Thoracic aorta (tissue), 2 donors: Measurements from ENCODE around the gene DNAH3. TPM values are rescaled to one million over a fixed set of nuclear protein-coding genes. Genes with fewer than 3 reads are reported as not detected.
"Not testable (repeated sequence)": the region's sequence is repeated elsewhere in the genome, so short reads cannot be mapped to it uniquely, and the experiment has no call there.

Experiments used
- ATAC-seq: fragments of 150-250 bp; one replicate; pipeline ENCODE4 v1.8.0; 2017; ENCODE audit warnings: low read depth; ENCODE audit not compliant: insufficient number of reproducible peaks, low FRiP score
- DNase-seq: peaks from one replicate; pipeline ENCODE4 v3.0.0-alpha.2; 2020; ENCODE audit warnings: low spot score
- H3K27ac ChIP-seq, 2 donors: fragments of 200-600 bp; sonication (generic); 1 replicate in 1 of 2; 2 replicates in 1 of 2; pipeline ENCODE4 v1.5.1; 2016; ENCODE audit warnings: mild to moderate bottlenecking in 2 of 2, moderate library complexity in 2 of 2
- H3K27me3 ChIP-seq: fragments of 200-600 bp; sonication (generic); replicated peaks from 2 replicates; pipeline ENCODE4 v1.6.0; 2016; ENCODE audit warnings: mild to moderate bottlenecking; ENCODE audit not compliant: insufficient read depth
- H3K36me3 ChIP-seq: fragments of 200-600 bp; sonication (generic); one replicate; pipeline ENCODE4 v1.5.1; 2016
- H3K4me1 ChIP-seq, 2 donors: fragments of 200-600 bp; sonication (generic); 1 replicate in 1 of 2; 2 replicates in 1 of 2; pipeline versions ENCODE4 v1.5.1 to v1.6.0; 2016; ENCODE audit warnings: low read depth in 2 of 2, mild to moderate bottlenecking in 1 of 2; ENCODE audit not compliant: control insufficient read depth in 1 of 2
- H3K4me3 ChIP-seq: fragments of 200-600 bp; sonication (generic); 2 replicates; pipeline ENCODE4 v1.5.1; 2016; ENCODE audit warnings: mild to moderate bottlenecking
- H3K9me3 ChIP-seq: fragments of 200-600 bp; sonication (generic); 2 replicates; pipeline ENCODE4 v1.5.1; 2016
- CTCF ChIP-seq: fragments of 200-600 bp; sonication (generic); IDR thresholded peaks from one replicate; pipeline ENCODE4 v1.5.1; 2019; ENCODE audit warnings: antibody characterized with exemption
- total RNA-seq, 2 donors: library from RNA; depleted of rRNA; stranded (reverse); fragments of >200 nt; gene quantifications; one replicate each; pipeline versions ENCODE4 v1.1.0 to v1.2.3, GENCODE V29; 2016

The DNAH3 gene
- total RNA-seq, 2 donors from 2014 or later: not detected

- H3K27me3 ChIP-seq: no peaks in the 10 kb centered on the region
- no peak for ATAC-seq
- H3K4me3 ChIP-seq: no peak overlapping the region
- H3K4me1 ChIP-seq: no peaks in the 10 kb centered on the region
- H3K9me3 ChIP-seq: no peaks in the 10 kb centered on the region
- H3K27ac ChIP-seq: no peak overlapping the region
- no peaks in the 10 kb centered on the region for H3K36me3 ChIP-seq
- TF ChIP-seq CTCF: no peak
- DNase-seq: no peak
Measured at GRCh38 chr16:21056396-21056795, 94.2 kb downstream of the DNAH3 start.

- H3K36me3 ChIP-seq, H3K27me3 ChIP-seq, ATAC-seq, H3K9me3 ChIP-seq, H3K4me1 ChIP-seq, H3K27ac ChIP-seq, DNase-seq, H3K4me3 ChIP-seq: not testable (repeated sequence)
Measured at GRCh38 chr16:21055738-21056137, 94.9 kb downstream of the DNAH3 start.

GRCh38 chr16:21053590-21053989 lies 97.1 kb downstream of the DNAH3 start:
- no peak for TF ChIP-seq CTCF
- Histone ChIP-seq H3K27ac (no peak overlapping the region), H3K36me3 (no peaks in the 10 kb centered on the region), H3K4me1 (no peaks in the 10 kb centered on the region), H3K9me3 (no peaks in the 10 kb centered on the region), H3K4me3 (no peak overlapping the region), H3K27me3 (no peaks in the 10 kb centered on the region)
- DNase-seq (no peak), ATAC-seq (no peak)

GRCh38 chr16:21048091-21048912 lies 102.3 kb downstream of the DNAH3 start:
- H3K27me3 ChIP-seq, DNase-seq, H3K27ac ChIP-seq, ATAC-seq, H3K36me3 ChIP-seq, H3K9me3 ChIP-seq, H3K4me1 ChIP-seq, H3K4me3 ChIP-seq: not testable (repeated sequence)

GRCh38 chr16:21038197-21038596 lies 112.4 kb downstream of the DNAH3 start:
- ATAC-seq (no peak), DNase-seq (no peak)

GRCh38 chr16:21037736-21038135 lies 112.9 kb downstream of the DNAH3 start:
- Histone ChIP-seq H3K27me3 (no peaks in the 10 kb centered on the region), H3K4me3 (no peak overlapping the region), H3K27ac (no peak overlapping the region), H3K36me3 (no peaks in the 10 kb centered on the region), H3K4me1 (no peaks in the 10 kb centered on the region), H3K9me3 (no peaks in the 10 kb centered on the region)
- ATAC-seq: no peak
- no peak for DNase-seq
- no peak for TF ChIP-seq CTCF

More at GRCh38 chr16:21038197-21038596, 112.4 kb downstream of the DNAH3 start:
- H3K4me3 ChIP-seq: no peak overlapping the region
- TF ChIP-seq CTCF: no peak
- H3K27ac ChIP-seq: no peak overlapping the region
- no peaks in the 10 kb centered on the region for H3K9me3 ChIP-seq
- no peaks in the 10 kb centered on the region for H3K27me3 ChIP-seq
- no peaks in the 10 kb centered on the region for H3K4me1 ChIP-seq
- no peaks in the 10 kb centered on the region for H3K36me3 ChIP-seq
